HL-60 (cell line): Measurements from ENCODE around the gene SLC15A3.

Experiments used
- DNase-seq, 2 experiments: peaks; one replicate each; pipeline ENCODE4 v3.0.0-alpha.2; 2010 to 2020; ENCODE audit warnings: low read depth in 1 of 2, low spot score in 1 of 2
- H3K27ac ChIP-seq: fragments of 250-450 bp; sonication (Bioruptor Pico); replicated peaks from 2 replicates; pipeline ENCODE4 v1.5.1; 2020; ENCODE audit warnings: mild to moderate bottlenecking, moderate library complexity
- H3K27me3 ChIP-seq: fragments of 250-450 bp; sonication (Bioruptor Pico); 2 replicates; pipeline ENCODE4 v1.5.1; 2021; ENCODE audit warnings: mild to moderate bottlenecking, moderate library complexity; ENCODE audit not compliant: insufficient read depth, poor library complexity, severe bottlenecking
- H3K4me3 ChIP-seq: replicated peaks from 2 replicates; pipeline ENCODE4 v1.5.1; 2011; ENCODE audit warnings: mild to moderate bottlenecking, control low read depth, low read length; ENCODE audit not compliant: insufficient read depth
- GABPA ChIP-seq: IDR thresholded peaks from 2 replicates; pipeline ENCODE4 v1.6.1; 2012; ENCODE audit warnings: low read depth
- POLR2AphosphoS5 ChIP-seq: IDR thresholded peaks from 2 replicates; pipeline ENCODE4 v1.6.1; 2012; ENCODE audit warnings: low read depth
- SPI1 ChIP-seq: IDR thresholded peaks from 2 replicates; pipeline ENCODE4 v1.6.1; 2012; ENCODE audit warnings: low read depth, mild to moderate bottlenecking, borderline replicate concordance
- TF ChIP-seq, protein P1 (sequence below): IDR thresholded peaks from one replicate; pipeline ENCODE4 v1.5.1; 2011; ENCODE audit warnings: low read length, control low read depth, inconsistent platforms; ENCODE audit not compliant: insufficient read depth
- TF ChIP-seq, protein P2 (sequence below): IDR thresholded peaks from 2 replicates; pipeline ENCODE4 v1.6.1; 2012; ENCODE audit warnings: low read depth; ENCODE audit not compliant: insufficient replicate concordance

Gene SLC15A3

DNA sequence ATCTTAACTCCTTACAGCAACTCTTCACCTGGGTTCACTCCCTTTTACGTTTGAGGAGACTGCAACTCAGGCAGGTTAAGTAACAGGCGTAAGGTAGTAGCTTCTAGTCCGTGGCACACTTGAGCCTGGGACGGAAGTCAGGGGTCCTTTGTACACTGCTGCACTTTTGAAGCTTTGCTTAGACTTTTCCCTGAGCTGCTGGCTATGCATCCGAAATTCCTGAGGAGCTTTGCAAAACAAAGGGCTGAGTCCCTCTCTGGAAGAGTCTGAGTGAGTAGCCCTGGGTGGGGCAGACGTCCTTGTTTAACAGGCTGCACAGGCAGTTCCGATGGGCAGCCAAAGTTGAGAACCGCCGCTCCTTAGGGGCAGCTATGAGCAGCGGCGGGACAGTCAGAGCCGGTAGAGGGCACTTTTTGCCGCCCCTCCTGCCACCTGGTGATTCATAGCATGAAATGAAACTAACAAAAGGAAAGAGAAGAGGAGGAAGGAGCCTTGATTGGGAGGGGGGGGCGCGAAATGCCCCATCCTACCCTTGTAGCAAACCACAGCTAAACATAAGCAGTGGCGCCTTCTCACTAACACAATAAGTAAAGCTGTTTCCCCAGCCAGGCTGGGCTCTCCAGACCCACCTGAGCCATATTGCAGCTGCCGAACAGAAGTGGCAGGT is 36.6 kb downstream of the SLC15A3 start:
- Histone ChIP-seq H3K27me3 (no peaks in the 10 kb centered on the region), H3K27ac (peak overlapping the region; percentile 74), H3K4me3 (peak overlapping the region; percentile 67)
- TF ChIP-seq GABPA = no peak
- TF ChIP-seq, protein P1, sequence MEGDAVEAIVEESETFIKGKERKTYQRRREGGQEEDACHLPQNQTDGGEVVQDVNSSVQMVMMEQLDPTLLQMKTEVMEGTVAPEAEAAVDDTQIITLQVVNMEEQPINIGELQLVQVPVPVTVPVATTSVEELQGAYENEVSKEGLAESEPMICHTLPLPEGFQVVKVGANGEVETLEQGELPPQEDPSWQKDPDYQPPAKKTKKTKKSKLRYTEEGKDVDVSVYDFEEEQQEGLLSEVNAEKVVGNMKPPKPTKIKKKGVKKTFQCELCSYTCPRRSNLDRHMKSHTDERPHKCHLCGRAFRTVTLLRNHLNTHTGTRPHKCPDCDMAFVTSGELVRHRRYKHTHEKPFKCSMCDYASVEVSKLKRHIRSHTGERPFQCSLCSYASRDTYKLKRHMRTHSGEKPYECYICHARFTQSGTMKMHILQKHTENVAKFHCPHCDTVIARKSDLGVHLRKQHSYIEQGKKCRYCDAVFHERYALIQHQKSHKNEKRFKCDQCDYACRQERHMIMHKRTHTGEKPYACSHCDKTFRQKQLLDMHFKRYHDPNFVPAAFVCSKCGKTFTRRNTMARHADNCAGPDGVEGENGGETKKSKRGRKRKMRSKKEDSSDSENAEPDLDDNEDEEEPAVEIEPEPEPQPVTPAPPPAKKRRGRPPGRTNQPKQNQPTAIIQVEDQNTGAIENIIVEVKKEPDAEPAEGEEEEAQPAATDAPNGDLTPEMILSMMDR = no peak
- no peak for TF ChIP-seq POLR2AphosphoS5
- TF ChIP-seq, protein P2, sequence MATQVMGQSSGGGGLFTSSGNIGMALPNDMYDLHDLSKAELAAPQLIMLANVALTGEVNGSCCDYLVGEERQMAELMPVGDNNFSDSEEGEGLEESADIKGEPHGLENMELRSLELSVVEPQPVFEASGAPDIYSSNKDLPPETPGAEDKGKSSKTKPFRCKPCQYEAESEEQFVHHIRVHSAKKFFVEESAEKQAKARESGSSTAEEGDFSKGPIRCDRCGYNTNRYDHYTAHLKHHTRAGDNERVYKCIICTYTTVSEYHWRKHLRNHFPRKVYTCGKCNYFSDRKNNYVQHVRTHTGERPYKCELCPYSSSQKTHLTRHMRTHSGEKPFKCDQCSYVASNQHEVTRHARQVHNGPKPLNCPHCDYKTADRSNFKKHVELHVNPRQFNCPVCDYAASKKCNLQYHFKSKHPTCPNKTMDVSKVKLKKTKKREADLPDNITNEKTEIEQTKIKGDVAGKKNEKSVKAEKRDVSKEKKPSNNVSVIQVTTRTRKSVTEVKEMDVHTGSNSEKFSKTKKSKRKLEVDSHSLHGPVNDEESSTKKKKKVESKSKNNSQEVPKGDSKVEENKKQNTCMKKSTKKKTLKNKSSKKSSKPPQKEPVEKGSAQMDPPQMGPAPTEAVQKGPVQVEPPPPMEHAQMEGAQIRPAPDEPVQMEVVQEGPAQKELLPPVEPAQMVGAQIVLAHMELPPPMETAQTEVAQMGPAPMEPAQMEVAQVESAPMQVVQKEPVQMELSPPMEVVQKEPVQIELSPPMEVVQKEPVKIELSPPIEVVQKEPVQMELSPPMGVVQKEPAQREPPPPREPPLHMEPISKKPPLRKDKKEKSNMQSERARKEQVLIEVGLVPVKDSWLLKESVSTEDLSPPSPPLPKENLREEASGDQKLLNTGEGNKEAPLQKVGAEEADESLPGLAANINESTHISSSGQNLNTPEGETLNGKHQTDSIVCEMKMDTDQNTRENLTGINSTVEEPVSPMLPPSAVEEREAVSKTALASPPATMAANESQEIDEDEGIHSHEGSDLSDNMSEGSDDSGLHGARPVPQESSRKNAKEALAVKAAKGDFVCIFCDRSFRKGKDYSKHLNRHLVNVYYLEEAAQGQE = no peak
- 0 out of 2 replicates have a peak, but pooled peaks have one; percentile 4 for TF ChIP-seq SPI1
- DNase-seq = peak in 1 of 2 experiments; percentile 41

DNA sequence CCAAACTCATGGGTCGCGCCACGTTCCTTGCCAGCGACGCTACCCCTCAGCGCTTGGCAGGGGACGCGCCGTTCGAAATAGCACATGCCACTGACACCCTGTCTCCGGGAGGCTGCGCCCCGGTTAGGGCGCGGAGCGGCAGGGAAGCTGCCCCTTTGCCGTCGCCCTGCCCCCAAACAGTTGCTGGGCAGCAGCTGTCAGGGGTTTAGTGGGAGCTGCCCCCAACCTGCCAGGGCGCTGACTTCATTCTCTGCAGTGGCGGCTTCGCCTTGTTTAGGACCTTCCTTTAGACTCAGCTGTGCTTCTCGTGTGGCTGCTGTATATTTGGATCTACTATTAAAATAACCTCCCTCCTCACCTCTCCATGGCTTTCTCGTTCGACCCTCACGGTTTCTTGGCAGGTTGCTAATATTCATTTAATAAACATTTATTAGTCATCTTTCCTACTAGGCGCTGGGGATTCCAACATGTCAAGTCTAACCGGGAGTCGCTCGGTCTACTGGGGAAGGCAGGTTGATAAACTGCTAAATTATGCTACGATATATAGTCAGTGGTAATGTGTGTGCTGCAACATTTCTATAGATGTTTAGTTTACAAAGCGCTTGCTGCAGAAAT is 37.2 kb downstream of the SLC15A3 start:
- H3K27ac ChIP-seq = peak overlapping the region; percentile 74
- peak overlapping the region; percentile 67 for H3K4me3 ChIP-seq
- no peaks in the 10 kb centered on the region for H3K27me3 ChIP-seq
- peak in 1 of 2 experiments; percentile 29 for DNase-seq
- TF ChIP-seq, protein P2 = no peak
- no peak for TF ChIP-seq POLR2AphosphoS5
- TF ChIP-seq, protein P1 = no peak
- TF ChIP-seq GABPA = no peak
- no peak for TF ChIP-seq SPI1

DNA sequence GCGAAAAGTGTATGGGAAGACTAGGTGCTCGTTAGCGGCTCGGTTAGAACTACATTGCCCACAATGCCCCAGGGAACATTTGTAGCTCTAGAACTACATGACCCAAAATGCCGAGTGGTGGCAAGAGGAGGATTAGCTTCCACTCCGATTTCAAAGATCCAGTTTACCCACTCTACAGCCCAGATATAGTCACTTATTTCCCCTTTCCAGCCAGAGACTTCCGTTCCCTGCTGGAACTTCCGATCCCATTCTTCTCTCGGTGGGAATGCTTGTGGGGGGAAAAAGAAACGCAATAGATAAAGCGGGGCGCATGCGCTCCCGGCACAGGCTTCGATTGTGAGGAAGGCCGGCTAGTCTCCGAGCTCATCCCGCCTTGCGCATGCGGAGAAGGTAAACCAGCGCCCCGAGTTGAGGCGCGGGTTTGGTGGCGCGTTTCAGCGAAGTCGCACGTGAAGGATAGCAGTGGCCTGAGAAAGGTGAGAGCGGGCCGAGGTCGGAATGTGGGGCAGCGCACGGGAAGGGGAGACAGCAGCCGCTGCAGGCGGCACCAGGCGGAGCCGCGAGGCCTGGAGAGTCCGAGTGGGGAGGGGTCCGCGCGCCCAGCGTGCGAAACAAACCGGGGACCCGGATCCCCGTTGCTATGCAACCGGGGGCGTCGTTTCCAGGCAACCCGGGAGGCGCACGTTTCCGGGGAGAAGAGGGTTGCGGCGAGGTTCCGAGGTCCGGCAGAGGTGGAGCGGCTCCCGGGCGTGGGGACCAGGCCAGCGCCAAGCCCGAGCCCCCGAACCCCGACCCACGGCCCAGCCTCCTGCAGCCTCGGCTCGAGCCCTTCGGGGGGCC is 38.0 kb downstream of the SLC15A3 start, which contains the start of gene TMEM109:
TSS of gene TMEM109 (plus strand) at position 366 of the 840 bp plus-strand sequence. CDS start 5,536 bp downstream, outside the sequence.
- peak; percentile 72 to 88 for DNase-seq
- peak within 1 kb of the TSS; percentile 67 for H3K4me3 ChIP-seq
- no peaks in the 10 kb centered on the region for H3K27me3 ChIP-seq
- H3K27ac ChIP-seq = peak within 1 kb of the TSS; percentile 74
- TF ChIP-seq SPI1 (no peak), POLR2AphosphoS5 (peak; percentile 75)
- TF ChIP-seq, protein P2 = no peak
